Hepatocyte (in vitro differentiated cells): ENCODE data around the gene LSM7. TPM values are rescaled to one million over a fixed set of nuclear protein-coding genes. Genes with fewer than 3 reads are reported as not detected.

ENCODE experiments used
- DNase-seq: peaks from one replicate; pipeline ENCODE4 v3.0.0-alpha.2; 2016; ENCODE audit warnings: low spot score
- H2AFZ ChIP-seq: fragments of 200-600 bp; sonication (generic); 2 replicates; pipeline ENCODE4 v1.6.0; 2016; ENCODE audit warnings: antibody characterized with exemption, mild to moderate bottlenecking
- H3K27ac ChIP-seq: fragments of 200-600 bp; sonication (generic); 2 replicates; pipeline ENCODE4 v1.5.1; 2016; ENCODE audit warnings: mild to moderate bottlenecking
- H3K27me3 ChIP-seq: fragments of 200-600 bp; sonication (generic); 2 replicates; pipeline ENCODE4 v1.6.1; 2016
- H3K36me3 ChIP-seq: fragments of 200-600 bp; sonication (generic); replicated peaks from 2 replicates; pipeline ENCODE4 v1.5.1; 2016; ENCODE audit warnings: low read depth; ENCODE audit not compliant: insufficient read depth
- H3K4me1 ChIP-seq: fragments of 200-600 bp; sonication (generic); 2 replicates; pipeline ENCODE4 v1.5.1; 2016; ENCODE audit warnings: mild to moderate bottlenecking, moderate library complexity; ENCODE audit not compliant: insufficient read depth
- H3K4me2 ChIP-seq: fragments of 200-600 bp; sonication (generic); 2 replicates; pipeline ENCODE4 v1.6.0; 2016
- H3K4me3 ChIP-seq: fragments of 200-600 bp; sonication (generic); 2 replicates; pipeline ENCODE4 v1.5.1; 2016; ENCODE audit warnings: mild to moderate bottlenecking
- H3K79me2 ChIP-seq: fragments of 200-600 bp; sonication (generic); 2 replicates; pipeline ENCODE4 v1.6.0; 2017; ENCODE audit warnings: mild to moderate bottlenecking
- H3K9me2 ChIP-seq: fragments of 200-600 bp; sonication (generic); replicated peaks from 2 replicates; pipeline ENCODE4 v1.6.0; 2017; ENCODE audit warnings: mild to moderate bottlenecking; ENCODE audit not compliant: insufficient read depth
- H3K9me3 ChIP-seq: fragments of 200-600 bp; sonication (generic); 2 replicates; pipeline ENCODE4 v1.5.1; 2016; ENCODE audit warnings: low read depth, mild to moderate bottlenecking
- H4K20me1 ChIP-seq: fragments of 200-600 bp; sonication (generic); 2 replicates; pipeline ENCODE4 v1.6.0; 2016; ENCODE audit warnings: mild to moderate bottlenecking; ENCODE audit not compliant: insufficient read depth, poor library complexity, severe bottlenecking
- EZH2 ChIP-seq: fragments of 200-600 bp; sonication (generic); IDR thresholded peaks from 2 replicates; pipeline ENCODE4 v1.6.1; 2016; ENCODE audit warnings: antibody characterized with exemption, mild to moderate bottlenecking, borderline replicate concordance
- EZH2phosphoT487 ChIP-seq: fragments of 200-600 bp; sonication (generic); IDR thresholded peaks from one replicate; pipeline ENCODE4 v1.6.1; 2018; ENCODE audit warnings: antibody characterized with exemption, mild to moderate bottlenecking, low read depth, moderate library complexity; ENCODE audit not compliant: unreplicated experiment, severe bottlenecking
- WGBS: methylation state at CpG from one replicate; pipeline ENCODE4 v1.1.6; 2016; ENCODE audit warnings: low lambda C conversion rate; ENCODE audit errors: missing lambda C conversion rate; 5-methylcytosine and 5-hydroxymethylcytosine counted together
- polyA plus RNA-seq: library from polyadenylated mRNA; unstranded; fragments of >200 nt; fragmentation: Nextera tagmentation; extraction: Ambion mirVana; gene quantifications from 2 replicates; pipeline ENCODE4 v1.2.1, GENCODE V29; 2016
- total RNA-seq: library from RNA; depleted of rRNA; stranded (reverse); fragments of >200 nt; gene quantifications from 2 replicates; pipeline ENCODE4 v1.2.3, GENCODE V29; 2014
- TF ChIP-seq, protein P1 (sequence below): fragments of 200-600 bp; sonication (generic); IDR thresholded peaks from 2 replicates; pipeline ENCODE4 v1.5.1; 2016; ENCODE audit warnings: antibody characterized with exemption, mild to moderate bottlenecking; ENCODE audit not compliant: poor library complexity

Gene LSM7
- total and polyA plus RNA-seq, 2 experiments from 2014 or later: 150 to 190 TPM

DNA sequence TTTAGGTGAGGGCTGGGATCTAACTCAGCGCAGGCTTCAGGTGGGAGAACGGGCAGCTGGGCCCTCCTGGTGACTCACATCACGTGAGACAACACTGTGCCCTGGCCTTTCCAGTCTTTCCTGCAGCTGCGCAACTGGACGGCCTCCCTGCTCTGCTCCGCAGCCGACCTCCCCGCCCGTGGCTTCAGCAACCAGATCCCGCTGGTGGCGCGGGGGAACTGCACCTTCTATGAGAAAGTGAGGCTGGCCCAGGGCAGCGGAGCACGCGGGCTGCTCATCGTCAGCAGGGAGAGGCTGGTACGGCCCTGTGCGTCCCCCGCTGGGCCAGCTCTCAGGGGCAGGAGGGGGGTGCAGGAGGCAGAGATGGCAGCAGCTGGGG is 8.9 kb upstream of the LSM7 start:
- no peaks in the 10 kb centered on the region for H3K36me3 ChIP-seq

DNA sequence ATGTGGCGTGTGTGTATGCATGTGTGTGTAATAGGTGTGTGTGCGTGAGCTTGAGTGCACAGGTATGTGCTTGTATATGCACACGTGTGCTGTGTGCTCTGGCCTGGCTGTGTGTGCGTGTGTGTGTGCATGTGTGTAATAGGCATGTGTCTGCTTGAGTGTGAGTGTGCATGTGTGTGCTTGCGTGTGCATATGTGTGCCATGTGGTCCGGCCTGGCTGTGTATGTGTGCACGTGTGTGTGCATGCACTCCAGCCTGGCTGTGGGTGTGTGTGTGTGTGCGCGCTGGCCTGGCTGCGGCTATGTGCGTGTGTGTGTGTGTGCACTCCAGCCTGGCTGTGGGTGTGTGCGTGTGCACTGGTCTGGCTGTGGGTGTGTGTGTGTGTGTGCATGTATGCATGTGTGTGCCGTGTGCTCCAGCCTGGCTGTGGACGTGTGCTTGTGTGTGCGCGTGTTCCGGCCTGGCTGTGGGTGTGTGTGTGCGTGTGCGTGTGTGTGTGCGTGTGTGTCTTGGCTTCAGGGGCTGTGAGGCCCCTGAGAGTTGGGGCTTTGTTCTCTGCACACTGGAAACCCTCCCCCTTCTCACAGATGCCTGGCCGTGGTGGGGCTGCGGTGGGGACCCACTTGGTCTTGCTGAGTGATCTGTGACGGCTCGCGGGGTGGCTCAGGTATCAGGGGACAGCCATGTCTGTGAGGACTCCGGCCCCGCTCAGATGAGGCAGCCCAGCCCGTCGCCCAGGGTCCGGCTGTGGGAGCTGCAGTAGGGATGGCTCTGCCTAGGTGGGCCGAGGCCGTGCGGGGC is 8.3 kb upstream of the LSM7 start:
- H3K79me2 ChIP-seq: peaks cover 55% of the 10 kb centered on the region
- peaks cover 24% of the 10 kb centered on the region for H3K4me1 ChIP-seq
- H3K4me3 ChIP-seq: no peak overlapping the region
- TF ChIP-seq EZH2 (no peak), EZH2phosphoT487 (no peak)
- TF ChIP-seq, protein P1, sequence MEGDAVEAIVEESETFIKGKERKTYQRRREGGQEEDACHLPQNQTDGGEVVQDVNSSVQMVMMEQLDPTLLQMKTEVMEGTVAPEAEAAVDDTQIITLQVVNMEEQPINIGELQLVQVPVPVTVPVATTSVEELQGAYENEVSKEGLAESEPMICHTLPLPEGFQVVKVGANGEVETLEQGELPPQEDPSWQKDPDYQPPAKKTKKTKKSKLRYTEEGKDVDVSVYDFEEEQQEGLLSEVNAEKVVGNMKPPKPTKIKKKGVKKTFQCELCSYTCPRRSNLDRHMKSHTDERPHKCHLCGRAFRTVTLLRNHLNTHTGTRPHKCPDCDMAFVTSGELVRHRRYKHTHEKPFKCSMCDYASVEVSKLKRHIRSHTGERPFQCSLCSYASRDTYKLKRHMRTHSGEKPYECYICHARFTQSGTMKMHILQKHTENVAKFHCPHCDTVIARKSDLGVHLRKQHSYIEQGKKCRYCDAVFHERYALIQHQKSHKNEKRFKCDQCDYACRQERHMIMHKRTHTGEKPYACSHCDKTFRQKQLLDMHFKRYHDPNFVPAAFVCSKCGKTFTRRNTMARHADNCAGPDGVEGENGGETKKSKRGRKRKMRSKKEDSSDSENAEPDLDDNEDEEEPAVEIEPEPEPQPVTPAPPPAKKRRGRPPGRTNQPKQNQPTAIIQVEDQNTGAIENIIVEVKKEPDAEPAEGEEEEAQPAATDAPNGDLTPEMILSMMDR: no peak
- H4K20me1 ChIP-seq: no peaks in the 10 kb centered on the region
- DNase-seq: no peak
- no peaks in the 10 kb centered on the region for H3K36me3 ChIP-seq
- no peaks in the 10 kb centered on the region for H3K9me2 ChIP-seq
- no peaks in the 10 kb centered on the region for H3K27me3 ChIP-seq
- WGBS: 85% methylated on average over 33 of the region's 33 CpGs
- H3K9me3 ChIP-seq: no peaks in the 10 kb centered on the region
- no peak overlapping the region for H3K4me2 ChIP-seq
- no peak overlapping the region for H2AFZ ChIP-seq
- peak overlapping the region; percentile 74 for H3K27ac ChIP-seq

More for the DNA sequence above, 8.9 kb upstream of the LSM7 start:
- Histone ChIP-seq H3K27ac (peak overlapping the region; percentile 74), H3K27me3 (no peaks in the 10 kb centered on the region), H3K79me2 (peaks cover 49% of the 10 kb centered on the region), H3K4me1 (peaks cover 18% of the 10 kb centered on the region), H2AFZ (no peak overlapping the region), H3K4me3 (no peak overlapping the region), H3K9me2 (no peaks in the 10 kb centered on the region), H4K20me1 (no peaks in the 10 kb centered on the region), H3K9me3 (no peaks in the 10 kb centered on the region), H3K4me2 (no peak overlapping the region)
- WGBS: 44% methylated on average over 17 of the region's 19 CpGs
- DNase-seq: peak; percentile 80
- TF ChIP-seq, protein P1: peak; percentile 16
- TF ChIP-seq EZH2phosphoT487: no peak

DNA sequence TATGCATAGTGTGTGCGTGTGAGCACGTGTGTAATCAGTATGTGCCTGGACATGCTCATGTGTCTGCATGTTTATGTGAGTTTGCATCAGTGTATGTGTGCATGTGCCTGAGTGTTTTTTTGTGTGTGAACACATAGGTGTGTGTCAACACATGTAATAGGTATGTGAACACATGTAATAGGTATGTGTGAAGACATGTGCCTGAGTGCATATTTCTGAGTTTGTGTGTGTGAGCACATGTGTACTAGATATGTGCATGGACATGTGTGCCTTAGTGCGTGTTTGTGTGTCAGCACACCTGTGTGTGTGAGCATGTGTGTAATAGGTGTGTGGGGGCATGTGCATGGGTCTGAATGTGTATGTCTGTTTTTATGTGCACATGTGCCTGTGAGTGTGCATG is 7.5 kb upstream of the LSM7 start:
- no peak overlapping the region for H2AFZ ChIP-seq
- DNase-seq: no peak
- H3K4me1 ChIP-seq: peaks cover 33% of the 10 kb centered on the region
- H3K36me3 ChIP-seq: no peaks in the 10 kb centered on the region
- TF ChIP-seq EZH2 (no peak), EZH2phosphoT487 (no peak)
- TF ChIP-seq, protein P1: no peak
- H3K79me2 ChIP-seq: peaks cover 61% of the 10 kb centered on the region
- no peak overlapping the region for H3K4me3 ChIP-seq
- 98% methylated on average over 3 of the region's 3 CpGs for WGBS
- no peaks in the 10 kb centered on the region for H4K20me1 ChIP-seq
- H3K27me3 ChIP-seq: no peaks in the 10 kb centered on the region
- no peaks in the 10 kb centered on the region for H3K9me2 ChIP-seq
- H3K27ac ChIP-seq: no peak overlapping the region
- no peaks in the 10 kb centered on the region for H3K9me3 ChIP-seq
- H3K4me2 ChIP-seq: no peak overlapping the region
